ENCODE measurements around the gene MSH5.
"Not testable (repeated sequence)": the region's sequence is repeated elsewhere in the genome, so short reads cannot be mapped to it uniquely, and the experiment has no call there.

MSH5 gene
- total RNA-seq, result 1.3 to 2.5 (median 2.3) reads per million in 3 experiments

- peak; percentile 94 for DNase-seq
Observed at GRCh38 chr6:31739639-31740396, at the start of gene MSH5. TSS of gene MSH5 (plus strand) at chr6:31740005. CDS start at chr6:31740467, 462 bp downstream.

GRCh38 chr6:31690231-31691077 lies 49.4 kb upstream of the MSH5 start:
- no peak for DNase-seq

- DNase-seq, result no peak
Observed at GRCh38 chr6:31691078-31691463, 48.7 kb upstream of the MSH5 start.

DNA sequence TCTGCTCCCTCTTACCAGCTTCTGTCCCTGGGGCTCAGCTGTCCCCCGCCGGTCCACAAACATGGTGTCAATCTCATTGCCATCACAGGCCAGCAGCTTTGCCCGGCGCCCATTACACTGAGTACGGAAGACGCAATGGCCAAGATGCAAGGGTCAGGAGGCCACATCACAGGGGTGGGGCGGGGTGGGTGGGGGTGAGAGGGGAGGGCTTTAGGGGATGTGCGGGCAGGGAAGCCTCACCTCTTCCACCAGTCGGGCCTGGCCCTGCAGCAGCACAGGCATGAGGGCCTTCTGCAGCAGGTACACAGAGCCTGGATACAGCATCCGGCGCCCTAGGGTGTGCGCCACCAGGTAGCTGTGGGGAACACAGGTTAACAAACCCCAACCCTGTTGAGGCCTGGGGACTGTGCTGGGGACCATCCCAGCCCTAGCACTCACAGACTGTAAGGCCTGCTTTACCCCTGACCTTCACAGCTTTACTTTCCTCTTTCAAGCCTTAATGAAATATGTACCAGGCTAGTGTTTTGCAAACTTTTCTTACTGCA lies 48.2 kb upstream of the MSH5 start:
- no peak for DNase-seq

- DNase-seq, result no peak
Observed at GRCh38 chr6:31692353-31692752, 47.5 kb upstream of the MSH5 start.

DNA sequence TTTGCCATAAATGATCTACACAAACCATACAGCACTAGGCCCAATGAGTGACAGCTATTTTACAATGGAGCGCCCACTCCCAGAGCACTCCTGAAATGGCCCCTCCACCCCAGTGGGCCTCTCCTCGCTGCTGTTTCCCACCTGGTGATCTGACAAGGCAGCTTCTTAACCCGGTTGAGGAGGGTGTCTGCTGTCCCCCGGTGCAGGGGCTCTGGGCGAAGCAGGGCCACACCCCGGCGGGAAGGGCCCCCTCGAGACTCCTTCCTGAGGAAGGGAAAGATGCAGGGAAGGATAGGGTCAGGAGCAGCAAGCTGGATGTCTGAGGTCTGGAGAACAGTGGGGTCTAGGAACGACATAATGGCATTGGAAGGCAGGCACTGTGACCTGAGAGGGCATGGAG lies 46.9 kb upstream of the MSH5 start:
- no peak for DNase-seq

GRCh38 chr6:31693535-31693934 lies 46.3 kb upstream of the MSH5 start:
- DNase-seq, result no peak

- DNase-seq, result no peak
Observed at GRCh38 chr6:31697555-31697954, 42.2 kb upstream of the MSH5 start.

DNA sequence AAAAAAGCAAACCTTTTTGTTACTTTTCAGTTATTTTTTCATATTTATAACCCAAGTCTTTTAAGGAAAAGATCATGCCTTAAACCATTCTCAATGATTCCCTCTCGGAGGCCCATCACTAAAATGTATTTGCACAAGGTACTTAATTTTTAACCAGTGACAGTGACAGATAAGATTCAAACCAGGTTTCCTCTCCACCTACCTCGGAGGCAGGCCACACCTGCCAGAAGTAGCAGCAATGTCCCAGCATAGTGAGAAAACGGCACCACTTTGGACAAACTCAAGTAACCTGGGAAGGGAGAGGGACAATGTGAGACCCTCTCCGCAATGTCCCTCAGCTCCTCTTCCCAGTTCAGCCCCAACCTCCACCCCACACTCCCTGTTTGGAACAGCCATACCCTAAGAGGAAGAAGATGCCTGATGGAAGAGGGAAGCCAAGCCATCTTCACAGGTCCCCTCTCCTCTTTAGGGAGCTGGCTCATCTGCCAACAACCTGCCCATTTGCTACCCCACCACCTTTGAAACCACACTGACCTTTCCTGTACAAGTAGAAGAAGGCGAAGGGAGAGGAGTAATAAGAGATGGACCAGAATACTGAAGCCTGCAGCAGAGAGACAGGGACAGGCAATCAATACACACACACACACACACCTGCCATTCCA lies 38.9 kb upstream of the MSH5 start:
- no peak for DNase-seq

DNA sequence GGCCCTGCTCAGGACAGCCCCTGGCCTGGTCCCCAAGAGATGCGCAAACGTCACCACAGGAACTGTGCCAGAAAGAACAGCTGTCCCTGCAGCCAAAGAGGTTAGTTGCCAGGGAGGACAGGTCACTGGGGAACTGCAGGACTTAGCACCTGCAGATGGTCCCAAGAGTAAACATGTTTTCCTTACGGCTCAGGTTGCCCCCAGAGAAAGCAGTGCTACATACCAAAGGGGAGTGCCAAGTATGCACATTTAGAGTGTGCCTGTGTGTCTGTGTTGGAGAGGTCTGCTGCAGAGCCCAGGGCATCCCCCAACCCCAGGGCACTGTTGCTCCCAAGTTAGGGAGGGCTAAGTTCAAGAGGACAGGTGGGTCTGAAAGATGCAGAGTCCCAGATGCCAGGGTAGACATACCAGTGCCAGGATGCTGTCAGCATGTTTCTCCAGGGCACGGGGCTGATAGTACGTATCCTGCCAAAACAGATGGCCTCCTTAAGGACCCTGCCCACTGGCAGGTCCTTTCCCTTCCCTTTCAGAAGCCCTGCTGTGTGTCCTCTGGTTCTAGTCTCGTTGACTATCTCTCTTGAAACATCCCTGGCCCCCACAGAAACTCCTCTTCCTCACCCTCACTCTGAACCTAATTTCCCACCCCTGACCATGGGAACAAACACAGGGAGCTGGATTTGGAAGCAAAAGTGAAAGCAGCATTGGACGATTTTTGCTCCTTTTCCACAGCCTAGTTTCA lies 38.0 kb upstream of the MSH5 start:
- DNase-seq, result no peak

- DNase-seq, result no peak
Observed at GRCh38 chr6:31702405-31702818, 37.4 kb upstream of the MSH5 start.

GRCh38 chr6:31702819-31703716 lies 36.7 kb upstream of the MSH5 start, which contains the start of gene ABHD16A:
TSS of gene ABHD16A (minus strand) at chr6:31703324. CDS start at chr6:31703281, 43 bp downstream.
- peak; percentile 96 for DNase-seq

- no peak for DNase-seq
Observed at GRCh38 chr6:31705931-31706330, 33.9 kb upstream of the MSH5 start.

DNA sequence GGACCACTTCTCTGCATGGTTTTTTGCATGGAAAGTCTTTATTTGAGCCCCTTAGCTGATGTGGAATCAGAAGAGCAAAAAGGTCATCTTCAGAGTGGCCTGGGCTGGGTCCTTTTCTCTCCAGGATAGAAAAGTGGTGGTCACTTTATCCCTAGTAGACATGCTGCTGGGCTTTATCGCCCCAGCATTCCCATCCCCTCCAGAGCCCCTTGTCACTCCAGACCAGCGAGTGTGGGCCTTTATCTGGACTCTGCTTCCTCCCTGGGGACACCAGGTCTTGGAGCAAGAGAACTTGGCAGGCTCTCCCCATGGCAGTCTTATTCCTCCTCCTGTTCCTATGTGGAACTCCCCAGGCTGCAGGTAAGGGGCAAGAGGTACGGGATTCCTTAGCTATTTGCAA lies 33.2 kb upstream of the MSH5 start, which contains the start of gene LY6G6F:
Gene LY6G6F (plus strand): TSS at position 268 of the 400 bp plus-strand sequence. CDS start 41 bp downstream, at position 309.
- DNase-seq, result no peak

DNA sequence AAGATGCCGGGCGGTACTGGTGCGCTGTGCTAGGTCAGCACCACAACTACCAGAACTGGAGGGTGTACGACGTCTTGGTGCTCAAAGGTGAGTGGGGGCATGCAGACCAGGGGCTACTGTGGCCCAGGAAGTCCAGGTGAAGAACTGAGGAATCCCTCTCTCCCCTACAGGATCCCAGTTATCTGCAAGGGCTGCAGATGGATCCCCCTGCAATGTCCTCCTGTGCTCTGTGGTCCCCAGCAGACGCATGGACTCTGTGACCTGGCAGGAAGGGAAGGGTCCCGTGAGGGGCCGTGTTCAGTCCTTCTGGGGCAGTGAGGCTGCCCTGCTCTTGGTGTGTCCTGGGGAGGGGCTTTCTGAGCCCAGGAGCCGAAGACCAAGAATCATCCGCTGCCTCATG lies 32.1 kb upstream of the MSH5 start:
- no peak for DNase-seq

GRCh38 chr6:31708224-31708623 lies 31.6 kb upstream of the MSH5 start:
- no peak for DNase-seq

DNA sequence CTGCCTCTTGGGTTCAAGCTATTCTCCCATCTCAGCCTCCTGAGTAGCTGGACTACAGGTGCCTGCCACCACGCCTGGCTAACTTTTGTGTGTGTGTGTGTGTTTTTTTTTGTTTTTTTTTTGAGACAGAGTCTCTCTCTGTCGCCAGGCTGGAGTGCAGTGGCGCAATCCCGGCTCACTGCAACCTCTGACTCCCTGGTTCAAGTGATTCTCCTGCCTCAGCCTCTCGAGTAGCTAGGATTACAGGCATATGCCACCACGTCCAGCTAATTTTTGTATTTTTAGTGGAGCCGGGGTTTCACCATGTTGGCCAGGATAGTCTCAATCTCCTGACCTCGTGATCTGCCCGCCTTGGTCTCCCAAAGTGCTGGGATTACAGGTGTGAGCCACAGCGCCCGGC lies 30.6 kb upstream of the MSH5 start:
- not testable (repeated sequence) for DNase-seq

DNA sequence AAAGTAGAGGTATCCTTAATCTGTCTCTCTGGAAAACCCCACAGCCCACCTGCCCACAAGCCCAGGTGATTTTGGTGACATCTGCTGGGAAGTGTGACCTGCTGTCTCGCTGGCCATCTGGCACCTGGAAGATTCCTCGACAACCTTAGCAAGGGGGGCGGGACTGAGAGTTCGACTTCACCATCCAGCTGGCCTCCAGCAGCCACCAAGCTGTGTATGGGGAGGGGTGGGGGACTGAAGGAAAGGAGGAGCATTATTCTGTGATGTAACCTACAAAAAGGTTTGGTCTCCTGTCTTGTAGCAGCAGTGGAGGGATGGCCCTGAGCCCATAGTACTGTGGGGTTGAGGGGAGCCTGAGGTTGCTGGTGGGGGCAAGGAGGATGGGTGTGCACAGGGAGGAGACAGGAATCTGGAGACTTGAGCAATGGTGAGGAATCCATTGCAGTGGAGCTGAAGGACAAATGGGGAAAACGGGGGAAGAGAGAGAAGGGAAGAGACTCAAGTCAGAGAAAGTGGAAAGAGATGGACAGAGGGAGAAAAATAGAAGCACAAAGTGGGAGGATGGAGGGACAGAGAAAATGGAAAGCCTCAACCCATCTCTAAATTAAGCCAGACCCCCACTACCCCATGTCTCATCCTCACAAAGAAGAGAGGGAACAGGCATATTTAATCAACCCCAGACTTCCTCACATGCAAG lies 29.1 kb upstream of the MSH5 start:
- DNase-seq, result no peak

- DNase-seq, result no peak
Observed at GRCh38 chr6:31711233-31711632, 28.6 kb upstream of the MSH5 start.

DNA sequence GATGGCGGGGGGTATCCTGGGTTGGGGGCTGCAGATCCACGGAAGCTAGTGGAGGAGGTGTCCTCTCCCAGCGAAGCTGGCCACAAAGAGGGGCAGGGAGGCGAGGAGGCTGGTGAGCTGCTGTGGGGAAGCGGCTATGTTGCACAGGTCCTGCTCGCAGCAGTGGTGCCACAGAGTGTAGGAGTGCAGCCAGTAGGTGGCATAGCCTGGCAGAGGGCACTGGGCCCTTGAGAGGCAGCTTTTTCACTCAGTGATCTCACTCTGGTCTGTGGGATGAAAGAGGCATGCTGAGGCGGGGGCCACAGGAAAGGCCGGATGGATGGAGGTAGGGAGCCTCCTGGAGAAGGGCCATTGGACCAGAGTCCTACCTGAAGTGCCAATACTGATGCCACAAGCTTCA lies 27.5 kb upstream of the MSH5 start:
- DNase-seq, result no peak
